Stimulated activated CD4-positive, alpha-beta T cell treated with anti-CD3 and anti-CD28 coated beads, TNF-alpha, amount 100 ng/mL, for 4 hours (primary cell): Measurements from ENCODE around the gene SPATA21.
A peak's percentile ranks its signal among the peaks of the same experiment; 100 is the strongest.
"Not testable (repeated sequence)": the region's sequence is repeated elsewhere in the genome, so short reads cannot be mapped to it uniquely, and the experiment has no call there.

ENCODE experiments used
- DNase-seq, 3 experiments: peaks; one replicate each; pipeline ENCODE4 v3.0.0-alpha.2; 2020; ENCODE audit warnings: low read depth in 3 of 3

The SPATA21 gene

DNA sequence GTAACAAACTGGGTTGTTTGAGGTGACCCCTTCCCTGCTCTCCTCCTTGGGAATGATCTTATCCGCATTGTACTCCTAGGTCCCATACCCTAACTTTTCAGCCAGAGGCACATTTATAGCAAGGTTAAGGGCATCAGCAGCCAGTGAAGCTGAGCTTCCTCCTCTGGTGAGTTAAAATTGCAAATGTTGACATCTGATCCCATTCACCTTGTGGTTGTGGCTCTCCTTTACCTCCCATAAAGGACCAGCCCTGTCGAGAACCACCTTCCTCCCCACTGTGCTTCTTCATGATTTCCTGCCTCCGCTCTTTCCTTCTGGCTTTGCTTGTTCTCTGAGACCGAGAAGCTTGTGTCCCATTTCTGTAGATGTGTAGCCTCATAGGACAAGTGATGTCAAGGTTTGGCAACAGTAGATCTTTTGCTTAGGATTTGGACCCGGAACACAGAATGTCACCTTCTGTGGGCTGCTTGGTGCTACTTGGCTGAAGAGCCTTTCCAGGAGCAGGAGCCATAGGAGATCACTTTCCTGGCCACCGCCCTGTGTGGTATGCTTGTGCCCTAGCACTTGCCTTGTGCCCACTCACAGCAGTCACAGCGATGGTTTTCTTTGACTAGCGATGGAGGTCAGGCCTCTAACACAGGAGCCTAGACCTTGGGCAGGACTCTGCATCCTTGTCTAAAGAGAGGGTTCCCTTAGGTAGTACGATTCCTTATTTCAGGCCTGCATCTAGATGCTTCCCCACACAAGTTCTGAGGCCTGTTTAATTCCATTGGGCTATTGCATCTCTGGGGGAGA is 51.4 kb downstream of the SPATA21 start:
- DNase-seq = no peak

DNA sequence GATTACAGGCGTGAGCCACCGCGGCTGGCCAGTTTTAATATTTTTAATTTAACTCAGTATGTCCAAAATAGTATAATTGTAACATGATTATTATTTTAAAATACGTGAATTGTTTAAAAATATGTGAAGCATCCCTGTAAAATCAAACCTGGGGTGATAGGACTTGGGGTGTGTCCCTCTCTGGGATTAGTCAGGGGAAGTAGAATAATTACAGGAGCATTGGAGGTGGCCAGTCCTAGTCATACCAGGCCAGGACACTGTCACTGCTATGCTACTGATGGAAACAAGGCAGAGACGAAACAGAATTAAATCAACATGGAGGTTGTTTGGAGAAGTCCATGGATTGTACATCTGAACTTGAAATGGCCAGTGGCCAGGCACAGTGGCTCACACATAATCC is 53.3 kb downstream of the SPATA21 start:
- DNase-seq = no peak

DNA sequence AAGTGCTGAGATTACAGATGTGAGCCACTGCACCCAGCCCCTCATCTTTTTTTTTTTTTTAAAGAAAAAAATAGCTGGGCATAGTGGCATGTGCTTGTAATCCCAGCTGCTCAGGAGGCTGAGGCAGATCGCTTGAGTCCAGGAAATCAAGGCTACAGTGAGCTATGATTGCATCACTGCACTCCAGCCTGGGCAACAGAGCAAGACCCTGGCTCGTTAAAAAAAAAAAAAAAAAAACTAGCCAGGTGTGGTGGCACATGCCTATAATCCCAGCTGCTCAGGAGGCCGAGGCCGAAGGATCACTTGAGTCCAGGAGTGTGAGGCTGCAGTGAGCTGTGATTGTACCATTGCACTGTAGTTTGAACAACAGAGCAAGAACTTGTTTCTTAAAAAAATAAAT is 56.4 kb downstream of the SPATA21 start:
- DNase-seq = no peak

DNA sequence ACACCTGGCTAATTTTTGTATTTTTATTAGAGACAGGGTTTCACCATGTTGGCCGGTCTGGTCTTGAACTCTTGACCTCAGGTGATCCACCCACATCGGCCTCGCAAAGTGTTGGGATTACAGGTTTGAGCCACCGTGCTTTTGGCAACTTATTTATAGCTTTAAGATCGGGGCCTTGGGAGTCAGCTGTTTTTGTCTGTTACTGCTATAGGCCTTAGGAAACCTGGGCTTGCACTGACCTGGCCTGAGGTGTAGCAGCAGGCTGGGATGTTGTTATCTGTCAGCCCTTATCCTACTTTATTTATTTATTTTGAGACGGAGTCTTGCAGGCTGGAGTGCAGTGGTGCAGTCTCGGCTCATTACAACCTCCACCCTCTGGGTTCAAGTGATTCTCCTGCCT is 58.8 kb downstream of the SPATA21 start:
- no peak for DNase-seq

DNA sequence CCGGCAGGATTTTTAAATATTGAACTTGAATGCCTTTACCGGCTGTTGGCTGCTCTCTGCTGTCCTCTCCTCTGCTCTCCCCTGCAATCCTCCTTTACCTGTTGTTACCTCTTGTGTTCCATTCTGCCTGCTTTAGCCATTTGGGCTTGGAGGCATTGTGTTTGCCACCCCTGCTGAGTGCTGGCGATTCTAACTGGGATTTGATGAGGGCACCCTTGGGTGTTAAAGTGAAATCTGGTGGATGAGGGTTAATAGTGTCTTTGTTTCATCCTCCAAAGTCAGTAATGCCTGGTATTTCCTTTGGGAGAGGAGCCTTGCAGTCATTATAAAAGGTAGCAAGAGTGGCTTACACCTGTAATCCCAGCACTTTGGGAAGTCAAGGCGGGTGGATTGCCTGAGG is 60.3 kb downstream of the SPATA21 start:
- DNase-seq = no peak

- DNase-seq = no peak
Observed at GRCh38 chr1:16375521-16376340, 61.5 kb downstream of the SPATA21 start.

GRCh38 chr1:16374266-16374665 is 63.0 kb downstream of the SPATA21 start:
- DNase-seq = no peak

DNA sequence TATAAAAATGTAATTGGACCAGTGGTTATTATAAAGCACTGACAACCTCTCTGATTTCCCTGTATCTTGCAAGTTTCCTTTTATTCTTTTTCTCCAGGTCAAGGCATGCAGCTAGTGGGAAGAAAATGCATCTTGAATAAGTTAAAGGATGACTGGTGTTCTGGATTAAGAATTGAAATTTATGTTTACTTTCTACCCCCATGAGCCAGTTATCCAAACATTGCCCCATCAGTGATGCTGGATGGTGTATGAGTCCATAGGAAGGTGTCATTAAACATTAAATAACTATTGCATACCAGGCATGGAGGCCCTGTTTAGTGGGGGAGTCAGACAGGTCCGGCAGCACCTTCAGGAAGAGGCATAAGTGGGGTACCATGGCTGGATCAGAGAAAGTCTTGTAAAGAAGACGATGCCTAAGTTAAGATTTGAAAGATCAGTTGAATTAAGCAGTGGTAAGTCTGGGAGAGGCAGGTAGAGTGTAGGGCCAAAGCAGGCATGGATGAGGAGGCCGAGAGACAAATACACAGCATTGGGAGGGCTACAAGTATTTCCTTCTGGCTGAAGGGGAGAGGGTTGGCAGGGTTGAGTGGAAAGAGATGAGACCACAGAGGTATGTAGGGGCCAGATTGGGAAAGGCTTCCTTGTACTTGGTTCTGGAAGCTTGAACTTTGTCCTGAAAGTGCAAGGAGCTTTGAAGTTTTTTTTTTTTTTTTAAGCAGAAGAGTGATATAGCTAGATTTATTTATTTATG is 64.5 kb downstream of the SPATA21 start:
- no peak for DNase-seq

DNA sequence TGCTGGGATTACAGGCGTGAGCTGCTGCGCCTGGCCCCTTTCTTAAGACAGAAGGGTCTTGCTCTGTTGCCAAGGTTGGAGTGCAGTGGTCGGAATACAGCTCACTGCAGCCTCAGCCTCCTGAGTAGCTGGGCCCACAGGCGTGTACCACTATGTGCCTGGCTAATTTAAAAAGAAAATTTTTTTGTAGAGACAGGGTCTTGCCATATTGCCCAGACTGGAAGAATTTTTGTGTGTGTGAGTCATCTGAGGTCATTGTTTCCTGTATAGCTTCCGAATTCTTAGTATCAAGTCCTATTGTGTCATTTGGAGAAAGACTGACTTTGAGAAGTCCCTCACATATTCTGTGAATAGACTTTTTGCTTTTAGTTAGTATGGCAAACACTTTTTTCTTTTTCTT is 65.5 kb downstream of the SPATA21 start:
- DNase-seq = no peak

- DNase-seq = no peak
Observed at GRCh38 chr1:16369821-16370220, 67.4 kb downstream of the SPATA21 start.

- DNase-seq = no peak
Observed at GRCh38 chr1:16367968-16368890, 69.0 kb downstream of the SPATA21 start.

GRCh38 chr1:16367258-16367967 is 69.8 kb downstream of the SPATA21 start:
- peak; percentile 78 to 80 (median 79) for DNase-seq

GRCh38 chr1:16366722-16367257 is 70.4 kb downstream of the SPATA21 start, which contains the start of gene SZRD1:
Gene SZRD1, plus strand, starts transcription at chr1:16367242. Its CDS starts 16 bp downstream, at chr1:16367258.
- peak; percentile 78 to 93 (median 91) for DNase-seq

GRCh38 chr1:16365146-16365498 is 72.1 kb downstream of the SPATA21 start:
- not testable (repeated sequence) for DNase-seq

- DNase-seq = no peak
Observed at GRCh38 chr1:16356867-16357266, 80.4 kb downstream of the SPATA21 start.

DNA sequence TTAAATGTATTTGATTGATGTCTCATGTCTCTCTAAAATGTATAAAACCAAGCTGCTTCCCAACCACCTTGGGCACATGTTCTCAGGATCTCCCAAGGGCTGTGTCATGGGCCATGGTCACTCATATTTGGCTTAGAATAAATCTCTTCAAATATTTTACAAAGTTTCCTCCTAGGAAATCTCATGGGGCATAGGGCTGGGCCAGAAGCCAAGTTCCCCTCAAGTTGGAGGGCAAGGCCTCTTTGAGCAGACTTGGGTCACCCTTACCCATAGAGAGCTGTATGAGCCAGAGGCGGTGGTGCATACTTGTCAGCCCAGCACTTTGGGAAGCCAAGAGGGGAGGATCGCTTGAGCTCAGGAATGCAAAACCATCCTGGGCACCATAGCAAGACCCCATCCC is 82.6 kb downstream of the SPATA21 start:
- DNase-seq = no peak

- no peak for DNase-seq
Observed at GRCh38 chr1:16352842-16353535, 84.2 kb downstream of the SPATA21 start.

DNA sequence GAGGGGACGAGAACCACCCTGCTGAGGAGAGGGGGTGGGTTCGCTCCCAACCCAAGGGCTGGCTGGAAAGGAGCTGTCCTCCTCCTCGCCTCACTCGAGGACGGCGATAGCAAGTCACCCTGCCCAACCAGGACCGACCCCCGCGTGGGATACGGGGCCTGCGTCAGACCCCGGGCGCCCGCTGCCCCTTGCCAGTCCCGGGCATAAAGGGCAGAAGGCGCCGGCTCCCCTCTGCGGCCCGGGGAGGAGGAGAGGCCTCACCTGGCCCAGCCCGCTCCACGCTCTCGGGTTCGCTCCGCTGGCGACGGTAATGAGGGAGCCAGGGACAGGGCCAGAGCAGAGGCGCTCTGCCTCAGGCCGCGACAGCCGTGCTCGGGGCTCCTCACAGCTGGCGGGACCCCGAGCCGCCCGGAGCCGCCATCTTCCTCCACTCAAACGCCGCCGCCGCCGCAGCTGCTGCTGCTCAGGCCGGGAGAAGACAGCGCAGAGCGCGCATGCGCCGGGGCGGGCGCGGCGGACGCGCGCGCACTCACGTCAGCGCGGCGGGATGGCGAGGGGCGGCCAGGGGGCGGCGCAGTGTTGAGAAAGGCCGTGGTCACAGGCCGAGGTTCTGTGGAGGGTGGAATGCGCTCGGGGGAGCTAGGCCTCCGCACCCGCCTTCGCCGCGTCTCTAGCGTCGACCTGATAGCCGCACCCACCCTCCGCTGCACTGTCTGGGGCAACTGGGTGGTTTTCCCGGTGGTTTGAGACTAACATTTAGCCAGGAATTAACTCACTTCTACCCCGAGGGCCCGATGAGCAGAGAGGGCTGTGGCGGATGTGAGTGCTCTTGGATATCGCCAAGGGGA is 85.0 kb downstream of the SPATA21 start, which contains the start of gene FBXO42:
Gene FBXO42 (minus strand): TSS at position 487 of the 848 bp plus-strand sequence. CDS start 37,062 bp downstream, outside the sequence.
- peak; percentile 78 to 83 (median 81) for DNase-seq
